Measurements from ENCODE around the gene SPOCK1. TPM values are rescaled to one million over a fixed set of nuclear protein-coding genes. Genes with fewer than 3 reads are reported as not detected.

The SPOCK1 gene
- total RNA-seq, 1 experiment from 2014 or later: 4.0 TPM

GRCh38 chr5:137236849-137237507, 262.1 kb downstream of the SPOCK1 start:
- DNase-seq (ENCODE audit: low spot score): no peak
- Histone ChIP-seq H3K27ac (ENCODE audit: low read depth, low read length, poor library complexity, severe bottlenecking) (no peak overlapping the region), H3K4me1 (ENCODE audit: insufficient read depth, low read length, poor library complexity, severe bottlenecking) (no peaks in the 10 kb centered on the region), H3K27me3 (replicated peaks; ENCODE audit: insufficient read depth, low read depth, low read length, poor library complexity) (peaks cover 16% of the 10 kb centered on the region), H3K36me3 (ENCODE audit: insufficient read depth, low read length, poor library complexity, severe bottlenecking) (no peaks in the 10 kb centered on the region), H3K4me3 (ENCODE audit: low read depth, low read length, poor library complexity, severe bottlenecking) (no peak overlapping the region), H3K9me3 (ENCODE audit: low read depth, low read length, poor library complexity, severe bottlenecking) (no peaks in the 10 kb centered on the region)
- TF ChIP-seq CTCF (conservative IDR thresholded peaks at IDR 0.05; ENCODE audit: low read depth, low read length) (no peak), EZH2 (IDR thresholded peaks at IDR 0.05; ENCODE audit: borderline replicate concordance, low read depth, low read length, poor library complexity, severe bottlenecking) (no peak)
- intact Hi-C loops (cut with micrococcal nuclease; ENCODE audit: unreplicated experiment): no loop called here
- BruUV-seq (replicated peaks): no TSS peak
- CTCF ChIA-PET: no interaction called here
- POLR2A ChIA-PET (ENCODE audit: low non-redundant PET): no interaction called here

GRCh38 chr5:137236252-137236651, 262.9 kb downstream of the SPOCK1 start:
- Histone ChIP-seq H3K36me3 (ENCODE audit: insufficient read depth, low read length, poor library complexity, severe bottlenecking) (no peaks in the 10 kb centered on the region), H3K4me1 (ENCODE audit: insufficient read depth, low read length, poor library complexity, severe bottlenecking) (no peaks in the 10 kb centered on the region), H3K4me3 (ENCODE audit: low read depth, low read length, poor library complexity, severe bottlenecking) (no peak overlapping the region), H3K27me3 (replicated peaks; ENCODE audit: insufficient read depth, low read depth, low read length, poor library complexity) (peaks cover 16% of the 10 kb centered on the region), H3K27ac (ENCODE audit: low read depth, low read length, poor library complexity, severe bottlenecking) (no peak overlapping the region), H3K9me3 (ENCODE audit: low read depth, low read length, poor library complexity, severe bottlenecking) (no peaks in the 10 kb centered on the region)
- intact Hi-C loops (cut with micrococcal nuclease; ENCODE audit: unreplicated experiment): no loop called here
- ChIA-PET POLR2A (ENCODE audit: low non-redundant PET) (no interaction called here), CTCF (no interaction called here)
- TF ChIP-seq CTCF (conservative IDR thresholded peaks at IDR 0.05; ENCODE audit: low read depth, low read length) (no peak), EZH2 (IDR thresholded peaks at IDR 0.05; ENCODE audit: borderline replicate concordance, low read depth, low read length, poor library complexity, severe bottlenecking) (no peak)
- no peak for DNase-seq (ENCODE audit: low spot score)
- no TSS peak for BruUV-seq (replicated peaks)

- no TSS peak for BruUV-seq (replicated peaks)
- no peaks in the 10 kb centered on the region for H3K4me1 ChIP-seq (ENCODE audit: insufficient read depth, low read length, poor library complexity, severe bottlenecking)
- H3K4me3 ChIP-seq (ENCODE audit: low read depth, low read length, poor library complexity, severe bottlenecking): no peak overlapping the region
- no peaks in the 10 kb centered on the region for H3K36me3 ChIP-seq (ENCODE audit: insufficient read depth, low read length, poor library complexity, severe bottlenecking)
- intact Hi-C loops (cut with micrococcal nuclease; ENCODE audit: unreplicated experiment): no loop called here
- no peak for TF ChIP-seq EZH2 (IDR thresholded peaks at IDR 0.05; ENCODE audit: borderline replicate concordance, low read depth, low read length, poor library complexity, severe bottlenecking)
- TF ChIP-seq CTCF (conservative IDR thresholded peaks at IDR 0.05; ENCODE audit: low read depth, low read length): no peak
- no peaks in the 10 kb centered on the region for H3K9me3 ChIP-seq (ENCODE audit: low read depth, low read length, poor library complexity, severe bottlenecking)
- CTCF ChIA-PET: no interaction called here
- H3K27ac ChIP-seq (ENCODE audit: low read depth, low read length, poor library complexity, severe bottlenecking): no peak overlapping the region
- POLR2A ChIA-PET (ENCODE audit: low non-redundant PET): no interaction called here
- H3K27me3 ChIP-seq (replicated peaks; ENCODE audit: insufficient read depth, low read depth, low read length, poor library complexity): peaks cover 16% of the 10 kb centered on the region
- DNase-seq (ENCODE audit: low spot score): no peak
These were observed 263.9 kb downstream of the SPOCK1 start for GRCh38 chr5:137234973-137235943.

All from A673 (cell line).